Mucosa of gallbladder (tissue), 1 donor: ENCODE results near the gene KRAS. TPM values are rescaled to one million over a fixed set of nuclear protein-coding genes. Genes with fewer than 3 reads are reported as not detected.

Experiments
- DNase-seq: peaks from one replicate; pipeline ENCODE4 v3.0.0-alpha.2; 2020; ENCODE audit warnings: low spot score
- total RNA-seq: library from RNA; stranded (reverse); gene quantifications from one replicate; pipeline ENCODE4 v1.2.1, GENCODE V29; 2021
- donor health status: DM: no; HTN: no; CAD: no.

The KRAS gene
- total RNA-seq, 1 donor from 2014 or later: 31.6 TPM

DNA sequence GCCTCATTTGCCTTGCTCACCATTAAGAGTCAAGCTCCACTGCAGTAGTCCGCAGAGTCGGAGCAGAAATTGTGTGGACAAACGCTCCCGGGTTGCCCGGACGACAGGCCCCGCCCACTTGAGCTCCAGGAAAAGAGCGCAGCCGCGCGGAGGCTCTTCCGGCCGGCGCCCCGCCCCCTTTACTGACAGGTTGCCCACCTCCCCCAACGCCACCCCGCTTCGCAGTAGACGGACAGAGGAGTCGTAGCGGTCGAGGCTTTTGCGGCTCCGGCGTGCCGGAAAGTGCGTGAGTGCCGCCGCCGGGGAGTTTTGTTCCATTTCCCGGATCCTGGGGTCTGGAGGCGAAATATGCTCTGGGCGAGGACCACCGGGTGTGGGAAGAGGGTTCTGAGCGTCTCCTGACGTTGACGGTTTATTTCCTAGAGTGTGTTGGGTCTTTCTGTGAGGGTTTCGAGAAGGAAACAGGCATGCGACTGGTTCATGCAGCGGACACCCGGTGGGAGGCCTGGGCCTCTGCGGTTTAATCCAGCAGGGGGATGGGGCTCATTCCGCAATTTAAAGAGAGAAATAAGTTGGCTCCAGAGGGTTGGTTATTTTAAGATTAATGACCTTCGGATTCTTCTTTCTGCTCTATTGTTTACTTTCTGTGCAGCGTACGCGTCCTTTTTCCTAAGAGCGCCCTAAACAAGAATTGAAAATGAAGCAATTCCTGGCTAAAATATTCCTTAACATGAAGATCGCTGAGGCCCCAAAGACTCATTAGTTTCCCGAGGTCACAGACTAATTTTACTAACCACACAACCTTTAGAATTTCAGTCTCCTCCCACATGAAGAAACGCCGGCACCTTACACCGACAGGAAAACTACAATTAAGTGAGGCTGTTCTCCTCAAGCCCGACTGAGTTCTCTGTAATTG, 55.4 kb downstream of the KRAS start, which contains the start of the genes DNAI7 and ETFRF1:
DNAI7 (minus strand) TSS at position 105 of the 916 bp plus-strand sequence; CDS start at position 23, 82 bp downstream.
ETFRF1 (plus strand) TSS at position 182 of the 916 bp plus-strand sequence. CDS start 8,720 bp downstream, outside the sequence.
- peak; percentile 97 for DNase-seq

DNA sequence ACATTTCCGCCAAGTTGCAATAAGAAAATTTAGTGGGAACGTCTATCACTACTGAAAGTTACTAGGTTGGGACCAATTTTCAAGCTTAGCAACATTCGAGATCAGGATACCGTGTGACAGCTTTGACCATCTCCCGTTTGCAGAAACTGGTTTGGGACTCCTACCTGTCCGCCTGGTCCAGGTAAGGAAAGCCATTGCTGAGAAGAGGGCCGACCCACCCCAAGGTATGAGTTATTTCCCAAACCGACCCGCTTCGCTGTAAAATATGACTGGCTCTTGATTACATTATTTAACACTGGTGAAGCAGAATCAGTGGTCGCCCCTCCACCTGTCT, 56.0 kb downstream of the KRAS start:
- DNase-seq: no peak

DNA sequence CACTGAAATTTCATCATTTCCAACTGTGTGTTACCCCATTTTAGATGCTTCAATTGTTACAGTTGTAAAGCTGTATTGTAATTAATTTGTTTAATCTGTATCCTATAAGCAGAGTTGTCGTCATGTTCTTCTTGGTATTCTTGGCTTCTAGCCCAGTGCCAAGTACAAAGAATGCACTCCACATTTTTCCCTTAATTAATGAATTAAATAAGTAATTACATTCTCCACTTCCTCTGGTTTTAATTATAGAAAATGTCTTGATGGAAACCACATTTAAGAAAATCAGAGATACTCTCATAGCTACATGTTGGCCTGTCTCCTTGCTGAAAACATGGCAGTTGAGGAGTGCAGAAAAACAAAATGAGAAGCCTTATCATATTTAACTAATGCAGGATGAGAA, 56.5 kb downstream of the KRAS start:
- DNase-seq: no peak

DNA sequence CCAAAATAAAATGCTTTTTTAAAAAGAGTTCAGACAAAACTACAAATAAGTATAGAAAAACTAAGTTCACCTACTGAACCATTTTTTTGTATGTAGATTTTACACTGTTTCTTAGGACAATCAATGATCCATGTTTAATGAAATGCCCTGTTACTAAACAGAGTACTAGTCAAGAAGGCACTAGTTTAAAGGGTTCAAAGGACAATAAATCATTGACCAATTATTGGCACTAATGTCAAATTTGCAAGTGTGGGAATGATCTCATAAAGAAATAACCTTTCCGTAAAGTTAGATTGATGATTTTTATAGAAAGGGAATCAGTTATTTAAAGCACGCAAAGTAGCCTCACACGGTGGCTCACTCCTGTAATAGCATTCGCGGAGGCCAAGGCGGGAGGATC, 59.9 kb downstream of the KRAS start:
- DNase-seq: no peak

DNA sequence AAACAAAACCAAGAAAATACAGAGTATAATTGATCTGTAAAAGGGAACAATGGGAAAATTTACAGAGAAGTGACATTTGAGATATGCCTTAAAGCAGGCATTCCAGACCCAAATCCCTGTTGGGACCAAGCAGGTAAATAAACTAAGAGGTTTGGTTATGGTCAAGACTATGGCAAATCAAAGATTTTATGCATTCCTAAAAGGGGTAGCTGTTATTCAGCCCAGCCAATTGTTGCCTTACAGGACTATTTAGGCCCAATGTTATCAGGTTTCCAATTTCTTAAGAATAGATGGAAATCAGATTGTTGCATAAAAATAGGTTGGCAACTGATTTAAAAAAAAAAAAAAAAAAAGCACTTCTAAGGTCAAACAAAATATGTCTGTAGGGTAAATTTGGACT, 61.1 kb downstream of the KRAS start:
- no peak for DNase-seq

DNA sequence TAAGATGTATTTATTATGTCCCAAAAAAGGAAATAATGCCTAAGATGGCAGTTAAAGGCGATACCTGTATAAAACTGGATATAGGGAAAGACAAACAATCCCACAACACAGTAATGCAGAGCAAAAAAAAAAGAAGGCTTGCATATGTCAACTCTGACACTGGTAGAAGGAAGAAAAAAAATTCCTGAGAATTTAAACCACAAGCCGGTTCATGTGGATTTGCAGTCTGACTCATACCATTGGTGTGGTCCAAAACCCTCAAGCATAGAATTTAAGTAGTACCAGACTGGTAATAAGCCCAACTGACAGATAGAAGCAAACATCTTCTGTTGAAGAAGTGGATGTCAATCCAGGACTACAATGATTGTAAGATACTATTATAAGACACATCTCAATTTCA, 62.9 kb downstream of the KRAS start:
- no peak for DNase-seq

DNA sequence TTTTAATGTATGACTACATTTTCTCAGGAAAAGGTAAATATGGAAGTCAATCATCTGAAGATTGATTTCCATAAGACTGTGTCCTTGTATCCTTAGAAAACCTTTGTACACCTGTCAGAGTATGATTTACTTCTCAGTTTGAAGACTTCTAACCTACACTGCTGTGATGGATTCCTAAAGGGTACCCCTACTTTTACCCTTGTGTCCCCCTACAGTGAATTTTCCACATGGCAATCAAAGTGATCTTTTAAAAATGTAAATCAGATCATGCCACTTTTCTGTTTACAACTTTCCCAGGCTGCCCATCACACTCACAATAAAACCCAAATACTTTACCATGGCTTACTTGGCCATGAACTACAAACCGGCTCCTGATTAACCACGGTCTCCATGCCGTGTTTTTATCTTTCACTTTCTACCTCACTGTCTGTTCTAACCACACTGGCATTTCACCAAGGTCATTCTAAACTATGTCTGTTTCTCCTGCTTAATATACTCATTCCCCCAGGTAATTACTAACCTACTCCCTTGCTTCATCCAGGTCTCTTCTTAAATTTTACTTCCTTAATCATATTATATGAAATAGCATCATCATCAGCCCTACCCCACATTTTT, 63.8 kb downstream of the KRAS start:
- DNase-seq: no peak

DNA sequence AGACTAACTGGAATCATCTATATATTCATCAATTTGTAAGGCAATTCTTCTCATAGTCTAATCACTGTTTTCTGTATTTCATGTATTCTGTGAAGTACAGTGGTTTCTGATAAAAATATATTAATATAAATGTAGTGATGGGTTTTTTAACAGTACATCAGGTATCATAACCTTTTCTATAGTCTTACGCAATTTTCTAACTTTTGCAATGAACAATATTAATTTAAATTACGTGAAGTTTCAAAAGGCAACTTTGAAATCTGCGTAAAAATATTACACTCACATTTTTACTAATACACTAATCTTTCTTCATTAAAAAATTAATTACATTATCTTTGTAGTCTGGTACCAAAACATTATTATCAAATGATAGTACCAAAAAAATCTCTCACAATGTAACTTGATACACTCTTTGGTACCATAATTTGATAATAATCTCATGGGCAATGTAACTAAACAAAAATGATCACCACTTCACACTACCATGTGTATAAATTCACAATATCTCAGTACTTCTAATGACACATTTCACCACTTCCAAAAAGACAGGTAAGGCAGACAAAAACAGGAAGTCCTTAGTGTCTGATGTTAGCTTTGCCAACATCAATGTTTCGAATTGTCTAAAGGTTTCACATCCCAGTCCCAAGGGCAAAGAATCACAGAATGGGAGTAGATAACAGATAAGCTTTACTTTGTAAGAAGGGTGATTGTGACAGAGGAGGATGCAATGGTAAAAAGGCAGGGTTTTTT, 64.5 kb downstream of the KRAS start:
- DNase-seq: no peak

DNA sequence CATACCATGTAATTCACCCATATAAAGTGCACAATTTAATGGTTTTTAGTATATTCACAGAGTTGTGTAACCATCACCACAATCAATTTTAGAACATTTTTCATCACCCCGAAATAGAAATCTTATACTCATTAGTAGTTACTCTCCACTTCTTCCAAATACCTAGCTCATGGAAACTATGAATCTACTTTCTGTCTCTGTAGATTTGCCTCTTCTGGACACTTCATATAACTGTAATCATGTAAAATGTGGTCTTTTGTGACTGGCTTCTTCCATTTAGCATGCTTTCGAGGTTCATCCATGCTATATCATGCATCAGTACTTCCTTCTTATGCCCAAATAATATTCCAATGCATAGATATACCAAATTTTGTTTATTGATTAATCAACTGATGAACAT, 66.6 kb downstream of the KRAS start:
- no peak for DNase-seq

DNA sequence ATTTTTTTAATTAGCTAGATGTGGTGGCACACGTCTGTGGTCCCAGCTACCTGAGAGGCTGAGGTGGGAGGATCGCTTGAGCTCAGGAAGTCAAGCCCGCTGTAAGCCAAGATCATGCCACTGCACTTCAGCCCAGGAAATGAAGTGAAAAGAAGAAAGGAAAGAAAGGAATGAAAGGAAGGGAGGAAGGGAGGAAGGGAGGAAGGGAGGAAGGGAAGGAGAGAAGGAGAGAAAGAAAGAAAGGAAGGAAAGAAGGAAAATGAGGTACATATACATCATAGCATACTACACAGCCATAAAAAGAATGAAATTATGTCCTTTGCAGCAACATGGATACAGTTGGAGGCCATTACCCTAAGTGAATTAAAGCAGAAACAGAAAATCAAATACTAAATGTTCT, 68.0 kb downstream of the KRAS start:
- DNase-seq: no peak

DNA sequence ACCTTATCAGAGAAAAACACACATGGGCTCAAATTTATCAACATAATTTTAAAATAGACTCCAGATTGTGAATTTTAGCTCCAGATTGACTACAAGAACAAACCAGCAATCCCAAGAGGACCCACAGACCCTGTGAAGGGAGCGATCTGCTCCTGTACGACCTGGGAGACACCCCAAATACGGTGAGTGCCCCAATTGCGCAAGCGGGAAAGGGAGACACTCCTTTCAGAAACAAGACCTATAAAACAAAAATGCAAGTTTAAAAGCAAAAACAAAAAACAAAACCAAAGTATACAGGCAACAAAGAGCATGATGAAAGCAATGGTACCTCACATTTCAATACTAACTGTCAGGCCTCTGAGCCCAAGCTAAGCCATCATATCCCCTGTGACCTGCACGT, 87.9 kb downstream of the KRAS start:
- no peak for DNase-seq

DNA sequence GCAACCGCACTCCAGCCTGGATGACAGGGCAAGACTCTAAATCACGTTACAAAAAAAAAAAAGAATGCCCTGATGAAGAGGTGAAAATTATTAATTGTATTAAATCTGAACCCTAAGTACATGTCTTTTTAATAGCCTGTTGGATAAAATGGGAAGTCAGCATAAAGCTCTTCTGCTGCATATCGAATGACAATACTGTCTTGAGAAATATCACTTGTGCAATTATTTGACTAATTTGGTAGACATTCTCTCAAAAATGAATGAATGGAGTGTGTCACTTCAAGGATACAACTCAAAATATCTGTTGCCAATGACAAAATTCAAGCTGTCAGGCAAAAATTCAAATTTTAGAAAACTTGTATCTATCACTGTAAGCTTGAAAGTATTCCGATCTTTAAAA, 94.7 kb downstream of the KRAS start:
- DNase-seq: no peak

DNA sequence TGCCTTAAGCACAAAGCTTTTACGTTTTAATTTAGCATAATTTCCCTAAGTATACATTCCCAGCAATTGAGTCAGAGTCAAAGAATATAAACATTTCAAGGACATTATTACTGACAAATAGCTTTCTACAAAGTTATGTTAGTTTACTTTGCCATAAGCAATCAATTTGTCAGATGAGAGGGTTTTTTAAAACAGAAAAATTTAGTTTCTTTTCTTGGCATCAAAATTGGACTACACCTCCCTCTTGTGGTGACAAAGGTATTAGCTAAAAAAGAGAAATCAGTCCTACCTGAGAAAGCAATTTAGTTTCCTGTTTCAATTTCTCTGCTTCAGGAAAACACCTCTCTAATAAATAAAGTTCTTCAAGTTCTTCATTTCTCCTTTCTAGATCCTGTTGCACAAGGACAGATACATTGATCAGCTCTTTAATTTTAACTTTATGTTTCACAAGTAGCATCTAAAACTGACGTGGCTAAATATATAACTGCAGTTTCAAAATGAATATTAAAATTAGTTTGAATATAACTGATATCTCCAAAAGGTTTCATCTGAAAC, 95.6 kb downstream of the KRAS start:
- no peak for DNase-seq

Other genes starting within 250 kb of the KRAS start
- gene DNAI7, start 55.8 kb downstream of the KRAS start, total RNA-seq: 1.4 TPM
- 24.1 TPM for gene ETFRF1, start 55.7 kb downstream of the KRAS start, total RNA-seq